ENCODE results near the gene ZKSCAN8.

ZKSCAN8 gene

DNA sequence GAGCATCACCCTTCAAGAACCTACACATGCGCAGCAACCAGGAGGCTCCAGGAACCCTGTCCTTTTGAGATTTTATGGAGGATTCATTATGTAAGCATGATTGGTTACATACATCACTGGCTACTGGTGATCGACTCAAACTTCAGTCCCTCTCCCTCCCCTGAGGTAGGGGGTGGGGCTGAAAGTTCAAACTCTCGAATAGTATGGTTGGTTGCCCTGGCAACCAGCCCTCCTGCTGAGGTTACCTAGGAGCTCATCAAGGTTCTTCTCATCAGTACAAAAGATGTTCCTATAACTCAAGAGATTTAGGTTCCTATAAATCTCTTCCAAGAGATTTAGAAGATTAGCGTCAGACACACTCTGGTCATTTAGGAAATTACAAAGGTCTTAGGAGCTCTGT lies 61.5 kb downstream of the ZKSCAN8 start:
- Histone ChIP-seq H3K4me3 (ENCODE audit: insufficient read depth, low read depth, low read length) (no peak overlapping the region), H3K36me3 (ENCODE audit: control insufficient read depth, insufficient read depth, low read length) (no peaks in the 10 kb centered on the region), H3K27ac (ENCODE audit: insufficient read depth, low read depth, low read length, poor library complexity, severe bottlenecking) (no peak overlapping the region), H3K4me1 (ENCODE audit: control insufficient read depth, insufficient read depth, low read length) (peaks cover 8% of the 10 kb centered on the region), H3K9me3 (ENCODE audit: control insufficient read depth, low read length) (no peaks in the 10 kb centered on the region), H3K27me3 (ENCODE audit: control insufficient read depth, insufficient read depth, low read length, poor library complexity, severe bottlenecking) (peaks cover 61% of the 10 kb centered on the region)
- WGBS, 2 experiments = 22 to 42% methylated on average over 3 to 4 of the region's 4 CpGs

DNA sequence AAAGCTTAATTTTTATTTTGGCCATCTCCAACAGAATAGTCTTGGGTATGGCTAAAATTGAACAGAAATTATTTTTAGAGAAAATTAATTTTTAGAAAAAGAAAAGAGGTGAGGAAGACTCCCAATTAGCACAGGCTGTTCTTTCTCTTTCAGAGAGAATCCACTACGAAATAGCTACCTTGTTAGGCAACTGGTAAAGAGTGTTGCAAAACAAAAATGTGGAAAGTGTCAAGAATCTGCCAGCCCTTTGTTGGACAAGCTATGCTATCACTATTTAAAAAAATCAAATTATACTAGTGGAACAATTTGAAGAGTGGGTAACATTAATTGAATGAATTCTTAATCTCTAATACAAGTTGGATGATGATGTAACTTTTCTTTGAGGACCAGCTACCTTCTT lies 64.2 kb downstream of the ZKSCAN8 start:
- no peak overlapping the region for H3K27ac ChIP-seq (ENCODE audit: insufficient read depth, low read depth, low read length, poor library complexity, severe bottlenecking)
- H3K9me3 ChIP-seq (ENCODE audit: control insufficient read depth, low read length) = no peaks in the 10 kb centered on the region
- no peak overlapping the region for H3K4me3 ChIP-seq (ENCODE audit: insufficient read depth, low read depth, low read length)
- peaks cover 80% of the 10 kb centered on the region for H3K27me3 ChIP-seq (ENCODE audit: control insufficient read depth, insufficient read depth, low read length, poor library complexity, severe bottlenecking)
- WGBS, 2 experiments = 47 to 80% methylated on average over 1 of the region's 1 CpG
- H3K36me3 ChIP-seq (ENCODE audit: control insufficient read depth, insufficient read depth, low read length) = no peaks in the 10 kb centered on the region
- H3K4me1 ChIP-seq (ENCODE audit: control insufficient read depth, insufficient read depth, low read length) = peaks cover 8% of the 10 kb centered on the region

DNA sequence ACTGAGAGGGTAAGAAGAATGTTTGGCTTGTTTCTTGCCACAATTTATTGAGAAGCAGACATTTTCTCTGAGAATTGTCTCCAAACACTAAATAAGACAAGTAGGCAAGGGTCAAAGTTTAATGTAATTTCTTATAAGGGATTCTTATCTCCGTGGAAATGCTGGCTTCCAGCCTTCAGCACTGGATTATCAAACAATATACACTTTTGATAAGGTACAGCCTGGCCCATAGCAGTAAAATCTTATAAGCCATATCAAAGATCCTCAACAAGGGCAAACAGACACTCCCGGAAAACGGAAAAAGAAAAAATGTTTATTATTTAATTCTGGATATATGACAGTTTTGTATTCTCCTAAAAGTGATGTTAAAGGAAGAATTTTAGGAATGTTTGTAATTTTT lies 64.8 kb downstream of the ZKSCAN8 start:
- H3K27me3 ChIP-seq (ENCODE audit: control insufficient read depth, insufficient read depth, low read length, poor library complexity, severe bottlenecking) = peaks cover 84% of the 10 kb centered on the region
- no peaks in the 10 kb centered on the region for H3K36me3 ChIP-seq (ENCODE audit: control insufficient read depth, insufficient read depth, low read length)
- H3K4me3 ChIP-seq (ENCODE audit: insufficient read depth, low read depth, low read length) = no peak overlapping the region
- H3K9me3 ChIP-seq (ENCODE audit: control insufficient read depth, low read length) = no peaks in the 10 kb centered on the region
- H3K4me1 ChIP-seq (ENCODE audit: control insufficient read depth, insufficient read depth, low read length) = peaks cover 8% of the 10 kb centered on the region
- H3K27ac ChIP-seq (ENCODE audit: insufficient read depth, low read depth, low read length, poor library complexity, severe bottlenecking) = no peak overlapping the region
- WGBS, 2 experiments = 33 to 77% methylated on average over 1 to 3 of the region's 3 CpGs

DNA sequence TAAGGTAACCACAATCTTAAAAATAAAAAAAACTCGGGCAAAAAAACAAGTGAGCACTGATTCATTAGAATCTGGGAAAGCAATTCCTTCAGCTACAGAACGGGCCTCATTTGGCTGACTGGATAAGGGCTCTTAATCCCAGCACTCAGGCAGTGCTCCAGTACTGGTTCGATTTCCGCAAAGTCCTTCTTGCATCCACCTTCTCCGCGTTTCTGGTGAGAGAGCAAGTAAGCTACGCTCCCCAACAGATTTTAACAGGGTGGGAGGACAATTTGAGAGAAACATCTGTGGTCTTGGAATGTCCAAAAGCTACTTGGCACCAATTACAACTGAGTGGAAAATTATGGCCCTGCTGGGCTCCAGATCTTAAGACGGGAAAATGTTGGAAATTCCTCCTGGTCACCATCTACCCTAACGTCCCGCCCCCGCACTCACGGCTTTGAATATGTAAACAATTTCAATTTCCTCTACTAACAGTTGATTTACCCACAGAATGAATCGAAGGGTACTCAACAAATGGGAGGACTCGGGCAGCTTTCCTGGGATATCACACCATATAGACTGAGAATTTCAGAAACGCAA lies 65.3 kb downstream of the ZKSCAN8 start:
- no peaks in the 10 kb centered on the region for H3K9me3 ChIP-seq (ENCODE audit: control insufficient read depth, low read length)
- H3K4me3 ChIP-seq (ENCODE audit: insufficient read depth, low read depth, low read length) = peak overlapping the region; percentile 32
- H3K36me3 ChIP-seq (ENCODE audit: control insufficient read depth, insufficient read depth, low read length) = no peaks in the 10 kb centered on the region
- H3K27me3 ChIP-seq (ENCODE audit: control insufficient read depth, insufficient read depth, low read length, poor library complexity, severe bottlenecking) = peaks cover 84% of the 10 kb centered on the region
- H3K4me1 ChIP-seq (ENCODE audit: control insufficient read depth, insufficient read depth, low read length) = peaks cover 8% of the 10 kb centered on the region
- H3K27ac ChIP-seq (ENCODE audit: insufficient read depth, low read depth, low read length, poor library complexity, severe bottlenecking) = no peak overlapping the region
- WGBS, 2 experiments = 5 to 6% methylated on average over 15 of the region's 15 CpGs

DNA sequence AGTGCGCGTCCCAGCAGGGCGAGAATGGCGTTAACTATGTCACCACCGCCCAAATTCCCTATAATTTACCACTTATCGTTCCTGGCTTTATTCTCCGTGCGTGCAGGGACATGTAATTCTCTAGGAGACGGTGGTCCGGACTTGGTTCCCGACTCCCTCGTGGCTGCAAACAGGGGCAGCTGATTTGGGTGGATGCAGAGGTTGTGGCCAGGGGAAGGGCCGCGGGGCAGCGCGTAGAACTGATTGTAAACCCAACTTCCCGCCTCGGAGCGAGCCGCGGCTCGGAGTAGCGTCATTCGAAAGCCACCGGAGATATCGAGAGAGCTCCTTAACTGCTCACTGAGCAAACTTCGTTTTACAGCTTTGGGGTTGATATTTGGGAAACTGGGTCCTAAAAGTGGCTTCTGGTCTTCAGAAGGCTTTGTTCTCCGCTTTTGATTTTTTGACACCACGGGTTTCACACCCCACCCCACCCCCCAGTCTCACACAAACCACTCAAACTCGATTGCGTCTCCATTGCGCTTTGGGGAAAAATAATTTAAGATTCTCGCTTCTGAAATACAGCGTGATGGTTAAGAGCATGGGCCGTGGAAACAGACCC lies 65.9 kb downstream of the ZKSCAN8 start:
- H3K27me3 ChIP-seq (ENCODE audit: control insufficient read depth, insufficient read depth, low read length, poor library complexity, severe bottlenecking) = peaks cover 86% of the 10 kb centered on the region
- peak overlapping the region; percentile 32 for H3K4me3 ChIP-seq (ENCODE audit: insufficient read depth, low read depth, low read length)
- H3K36me3 ChIP-seq (ENCODE audit: control insufficient read depth, insufficient read depth, low read length) = no peaks in the 10 kb centered on the region
- no peaks in the 10 kb centered on the region for H3K9me3 ChIP-seq (ENCODE audit: control insufficient read depth, low read length)
- WGBS, 2 experiments = 1% methylated on average over 35 of the region's 35 CpGs
- no peak overlapping the region for H3K27ac ChIP-seq (ENCODE audit: insufficient read depth, low read depth, low read length, poor library complexity, severe bottlenecking)
- H3K4me1 ChIP-seq (ENCODE audit: control insufficient read depth, insufficient read depth, low read length) = peaks cover 8% of the 10 kb centered on the region

DNA sequence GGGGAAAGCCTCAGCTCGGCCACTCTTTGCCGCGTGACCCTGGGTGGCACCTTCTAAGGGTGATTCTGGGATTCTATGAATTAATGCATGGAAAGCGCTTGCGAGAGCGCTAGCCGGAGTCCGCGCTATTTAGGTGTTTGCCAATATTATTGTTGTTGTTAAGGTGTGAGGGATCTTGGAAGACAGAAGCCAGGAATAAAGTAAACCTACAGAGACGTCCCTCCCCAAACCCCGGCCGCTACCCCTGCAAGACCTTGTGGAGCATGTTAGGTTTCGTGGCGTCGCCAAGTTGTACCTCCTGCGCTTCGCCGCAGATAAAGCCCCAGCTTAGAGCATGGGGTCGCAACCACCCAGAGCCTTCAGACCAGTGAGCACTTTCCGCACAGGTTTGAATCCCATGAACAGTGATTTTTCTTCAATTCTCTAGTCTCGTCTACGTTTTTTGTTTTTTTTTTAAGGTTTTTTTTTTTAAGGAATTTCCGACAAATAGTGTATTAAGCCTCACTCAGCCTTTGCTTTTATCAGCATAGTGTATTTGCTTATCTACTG lies 66.5 kb downstream of the ZKSCAN8 start:
- H3K27me3 ChIP-seq (ENCODE audit: control insufficient read depth, insufficient read depth, low read length, poor library complexity, severe bottlenecking) = peaks cover 92% of the 10 kb centered on the region
- peak overlapping the region; percentile 32 for H3K4me3 ChIP-seq (ENCODE audit: insufficient read depth, low read depth, low read length)
- no peaks in the 10 kb centered on the region for H3K9me3 ChIP-seq (ENCODE audit: control insufficient read depth, low read length)
- no peaks in the 10 kb centered on the region for H3K36me3 ChIP-seq (ENCODE audit: control insufficient read depth, insufficient read depth, low read length)
- peaks cover 8% of the 10 kb centered on the region for H3K4me1 ChIP-seq (ENCODE audit: control insufficient read depth, insufficient read depth, low read length)
- H3K27ac ChIP-seq (ENCODE audit: insufficient read depth, low read depth, low read length, poor library complexity, severe bottlenecking) = no peak overlapping the region
- WGBS, 2 experiments = 2 to 4% methylated on average over 21 to 23 of the region's 23 CpGs

Data from ectodermal cell (in vitro differentiated cells).